ENCODE data around the gene SEMA7A.
A peak's percentile ranks its signal among the peaks of the same experiment; 100 is the strongest.
"Not testable (repeated sequence)": the region's sequence is repeated elsewhere in the genome, so short reads cannot be mapped to it uniquely, and the experiment has no call there.

The SEMA7A gene

DNA sequence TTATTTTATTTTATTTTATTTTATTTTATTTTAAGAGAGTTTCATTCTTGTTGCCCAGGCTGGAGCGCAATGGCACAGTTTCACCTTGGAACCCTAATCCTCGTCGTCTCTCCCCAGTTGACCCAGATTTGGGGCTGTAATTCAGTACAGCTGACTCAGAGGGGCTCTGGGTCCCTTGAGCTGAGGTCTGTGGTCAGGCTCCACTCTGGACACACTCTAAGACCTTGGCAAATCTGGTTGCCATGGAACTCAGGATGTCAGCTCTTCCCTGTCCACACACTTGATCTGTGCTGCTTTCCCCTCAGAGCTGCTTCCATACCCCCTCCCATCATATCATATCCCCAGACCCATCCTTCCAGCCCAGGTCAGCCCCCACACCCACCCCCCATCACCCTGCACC, 65.6 kb downstream of the SEMA7A start:
- TF ChIP-seq POU2F2 (IDR thresholded peaks at IDR 0.05; ENCODE audit: low read depth, low read length) (no peak), SPI1 (IDR thresholded peaks at IDR 0.05; ENCODE audit: low read depth, low read length) (no peak), POLR2A (IDR thresholded peaks at IDR 0.05; ENCODE audit: low read depth, low read length) (no peak), POLR2AphosphoS5 (IDR thresholded peaks at IDR 0.05; ENCODE audit: low read depth, low read length) (no peak), PAX5 (IDR thresholded peaks at IDR 0.05; ENCODE audit: insufficient read depth, low read length, severe bottlenecking) (no peak), TAF1 (IDR thresholded peaks at IDR 0.05; ENCODE audit: low read depth, low read length) (no peak)
- DNase-seq (ENCODE audit: insufficient read length, low spot score): no peak
- no peak for FAIRE-seq

DNA sequence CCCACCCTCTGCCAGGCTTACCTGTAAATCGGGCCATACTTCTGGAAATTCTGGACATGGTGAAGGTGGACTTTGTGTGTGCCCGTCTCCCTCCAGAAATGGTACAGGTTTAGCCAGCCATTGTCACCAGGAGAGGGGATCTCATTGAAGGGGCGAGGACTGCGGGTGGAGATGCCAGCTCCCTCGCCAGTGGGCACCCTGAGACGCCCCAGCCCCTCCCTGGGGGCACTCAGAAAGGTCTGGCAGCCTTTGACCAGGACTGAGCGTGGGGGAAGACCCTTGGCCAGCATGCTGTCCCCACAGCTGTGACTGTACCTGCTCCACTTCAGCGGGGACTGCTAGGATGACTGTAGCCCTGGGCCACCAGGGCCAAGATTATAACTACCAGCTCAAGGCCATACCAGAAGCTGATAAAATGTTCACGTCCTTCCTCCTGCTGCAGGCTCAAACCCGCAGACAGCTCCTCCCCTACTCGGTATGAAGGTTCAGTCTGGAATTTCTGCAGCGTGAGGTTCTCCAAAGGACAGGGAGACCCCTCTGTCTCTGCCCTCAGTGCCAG, 66.4 kb downstream of the SEMA7A start, which contains the start of gene CYP11A1:
TSS of gene CYP11A1 (minus strand) at position 351 of the 559 bp plus-strand sequence. CDS start at position 290, 61 bp downstream.
- no peak for TF ChIP-seq SPI1 (IDR thresholded peaks at IDR 0.05; ENCODE audit: low read depth, low read length)
- TF ChIP-seq PAX5 (IDR thresholded peaks at IDR 0.05; ENCODE audit: insufficient read depth, low read length, severe bottlenecking): no peak
- TF ChIP-seq TAF1 (IDR thresholded peaks at IDR 0.05; ENCODE audit: low read depth, low read length): no peak
- TF ChIP-seq POLR2AphosphoS5 (IDR thresholded peaks at IDR 0.05; ENCODE audit: low read depth, low read length): no peak
- no peak for TF ChIP-seq POU2F2 (IDR thresholded peaks at IDR 0.05; ENCODE audit: low read depth, low read length)
- TF ChIP-seq POLR2A (IDR thresholded peaks at IDR 0.05; ENCODE audit: low read depth, low read length): no peak
- DNase-seq (ENCODE audit: insufficient read length, low spot score) (no peak), FAIRE-seq (no peak)

DNA sequence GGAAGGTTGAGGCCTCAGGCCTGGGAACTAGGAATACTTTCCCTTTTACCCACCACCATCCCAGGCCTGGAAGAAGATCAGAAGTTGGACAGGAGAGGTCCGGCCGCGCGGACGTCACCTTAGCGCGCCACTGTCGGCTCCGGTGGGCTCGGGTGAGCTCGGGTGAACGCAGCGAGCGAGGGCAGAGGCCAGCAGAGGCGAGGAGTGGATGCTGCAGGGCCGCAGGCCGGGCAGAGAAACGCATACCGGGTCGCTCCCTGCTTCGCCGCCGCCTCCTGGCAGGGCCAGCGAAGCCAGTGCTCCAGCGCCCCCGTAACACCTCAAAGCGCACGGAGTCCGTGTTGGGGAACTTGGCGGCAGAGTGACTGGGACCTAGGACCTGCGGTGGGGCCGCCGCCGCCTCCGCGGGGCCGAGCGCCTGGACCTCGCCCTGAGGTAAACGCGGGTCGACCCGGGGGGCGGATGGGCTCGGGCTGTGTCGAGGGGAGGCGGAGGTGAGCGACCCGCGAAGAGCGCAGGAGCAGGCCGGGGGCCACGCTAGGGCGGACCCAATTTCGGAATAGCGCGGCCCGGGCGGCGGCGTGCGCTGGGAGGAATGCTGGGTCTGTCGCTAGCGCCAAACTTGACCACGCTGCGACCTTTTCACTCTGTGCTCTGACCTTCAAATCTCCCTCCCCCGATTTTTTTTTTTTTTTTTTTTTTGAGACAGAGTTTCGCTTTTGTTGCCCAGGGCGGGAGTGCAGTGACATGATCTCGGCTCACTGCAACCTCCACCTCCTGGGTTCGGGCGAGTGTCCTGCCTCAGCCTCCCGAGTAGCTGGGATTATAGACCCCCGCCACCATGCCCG, 67.9 kb downstream of the SEMA7A start:
- TF ChIP-seq POLR2A (IDR thresholded peaks at IDR 0.05; ENCODE audit: low read depth, low read length) (no peak), POU2F2 (IDR thresholded peaks at IDR 0.05; ENCODE audit: low read depth, low read length) (no peak), SPI1 (IDR thresholded peaks at IDR 0.05; ENCODE audit: low read depth, low read length) (no peak), PAX5 (IDR thresholded peaks at IDR 0.05; ENCODE audit: insufficient read depth, low read length, severe bottlenecking) (no peak), POLR2AphosphoS5 (IDR thresholded peaks at IDR 0.05; ENCODE audit: low read depth, low read length) (no peak), TAF1 (IDR thresholded peaks at IDR 0.05; ENCODE audit: low read depth, low read length) (no peak)
- DNase-seq (ENCODE audit: insufficient read length, low spot score) (no peak), FAIRE-seq (peak; percentile 43)

DNA sequence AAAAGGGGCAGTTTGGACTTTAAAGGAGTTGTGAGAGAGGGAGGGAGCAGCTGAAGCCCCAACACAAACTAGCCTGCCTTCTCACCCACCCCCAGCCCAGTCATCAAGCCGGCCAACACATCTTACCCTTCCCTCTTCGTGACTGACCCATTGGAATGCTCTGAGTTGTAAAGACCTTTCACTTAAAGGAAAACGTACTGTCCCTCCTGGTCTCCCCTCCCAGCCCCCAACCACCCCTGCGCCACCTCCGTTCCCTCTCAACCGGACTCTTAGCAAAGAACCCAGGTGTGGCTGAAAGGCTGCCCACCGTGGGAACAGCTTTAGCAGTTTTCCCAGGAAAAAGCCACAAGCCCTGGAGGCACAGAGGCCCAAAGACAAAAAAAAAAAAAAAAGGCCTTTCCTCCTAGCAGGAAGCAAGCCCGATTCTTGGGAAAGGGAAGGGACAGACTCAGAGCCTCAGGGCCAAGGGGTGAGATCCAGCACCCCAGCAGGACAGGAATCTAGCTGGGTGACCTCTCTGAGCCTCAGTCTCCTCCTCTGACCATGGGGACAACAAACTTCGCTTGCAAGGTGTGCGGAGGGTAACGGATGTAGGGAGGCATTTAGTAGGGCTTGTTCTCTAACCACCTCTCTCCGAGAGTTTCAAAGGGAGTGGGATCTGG, 68.7 kb downstream of the SEMA7A start:
- DNase-seq (ENCODE audit: insufficient read length, low spot score) (no peak), FAIRE-seq (no peak)
- TF ChIP-seq TAF1 (IDR thresholded peaks at IDR 0.05; ENCODE audit: low read depth, low read length) (no peak), POLR2A (IDR thresholded peaks at IDR 0.05; ENCODE audit: low read depth, low read length) (no peak), POLR2AphosphoS5 (IDR thresholded peaks at IDR 0.05; ENCODE audit: low read depth, low read length) (no peak), SPI1 (IDR thresholded peaks at IDR 0.05; ENCODE audit: low read depth, low read length) (no peak), POU2F2 (IDR thresholded peaks at IDR 0.05; ENCODE audit: low read depth, low read length) (no peak), PAX5 (IDR thresholded peaks at IDR 0.05; ENCODE audit: insufficient read depth, low read length, severe bottlenecking) (no peak)

DNA sequence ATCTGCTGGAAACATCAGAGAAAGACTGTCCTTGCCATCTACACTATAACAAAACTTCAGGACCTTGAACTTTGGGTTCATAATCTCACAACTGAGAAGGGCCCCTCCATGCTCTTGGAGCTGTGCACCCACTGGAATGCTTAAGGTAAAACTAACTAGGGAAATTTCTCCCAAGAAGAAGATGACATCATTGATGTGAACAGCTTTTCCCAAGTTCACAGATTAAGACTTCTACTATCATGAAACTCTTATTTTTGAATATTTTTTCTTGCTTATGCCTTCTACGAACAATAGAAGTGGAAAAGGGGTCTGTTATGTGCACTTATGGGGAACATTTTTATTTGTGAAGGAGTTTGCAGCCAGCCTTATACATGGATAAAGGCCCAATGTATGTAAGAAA, 71.3 kb downstream of the SEMA7A start:
- no peak for TF ChIP-seq POU2F2 (IDR thresholded peaks at IDR 0.05; ENCODE audit: low read depth, low read length)
- no peak for TF ChIP-seq POLR2AphosphoS5 (IDR thresholded peaks at IDR 0.05; ENCODE audit: low read depth, low read length)
- TF ChIP-seq PAX5 (IDR thresholded peaks at IDR 0.05; ENCODE audit: insufficient read depth, low read length, severe bottlenecking): no peak
- no peak for TF ChIP-seq SPI1 (IDR thresholded peaks at IDR 0.05; ENCODE audit: low read depth, low read length)
- TF ChIP-seq TAF1 (IDR thresholded peaks at IDR 0.05; ENCODE audit: low read depth, low read length): no peak
- no peak for TF ChIP-seq POLR2A (IDR thresholded peaks at IDR 0.05; ENCODE audit: low read depth, low read length)
- DNase-seq (ENCODE audit: insufficient read length, low spot score) (no peak), FAIRE-seq (no peak)

DNA sequence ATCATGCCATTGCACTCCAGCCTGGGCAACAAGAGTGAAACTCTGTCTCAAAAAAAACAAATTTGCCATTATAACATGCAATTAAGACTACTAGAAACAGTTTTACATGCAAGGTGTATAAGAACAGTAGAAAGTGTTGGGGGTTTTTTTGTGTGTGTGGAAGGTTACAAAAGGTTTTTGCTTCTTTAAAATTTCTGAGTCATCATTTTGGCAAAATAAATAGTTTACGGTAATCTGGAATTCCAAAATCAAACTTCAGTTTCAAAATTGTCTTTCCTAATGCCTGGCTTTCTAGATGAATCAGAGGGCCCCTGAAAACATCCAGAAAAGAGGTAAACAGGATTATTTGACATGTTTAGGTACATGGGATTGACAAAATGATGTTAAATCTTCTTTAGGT, 72.9 kb downstream of the SEMA7A start:
- FAIRE-seq; DNase-seq (ENCODE audit: insufficient read length, low spot score): not testable (repeated sequence)

DNA sequence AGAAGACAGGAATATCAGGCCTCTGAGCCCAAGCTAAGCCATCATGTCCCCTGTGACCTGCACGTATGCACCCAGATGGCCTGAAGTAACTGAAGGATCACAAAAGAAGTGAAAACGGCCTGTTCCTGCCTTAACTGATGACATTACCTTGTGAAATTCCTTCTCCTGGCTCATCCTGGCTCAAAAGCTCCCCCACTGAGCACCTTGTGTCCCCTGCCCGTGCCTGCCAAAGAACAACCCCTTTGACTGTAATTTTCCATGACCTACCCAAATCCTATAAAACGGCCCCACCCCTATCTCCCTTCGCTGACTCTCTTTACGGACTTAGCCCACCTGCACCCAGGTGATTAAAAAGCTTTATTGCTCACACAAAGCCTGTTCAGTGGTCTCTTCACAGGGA, 74.4 kb downstream of the SEMA7A start:
- not testable (repeated sequence) for FAIRE-seq; DNase-seq (ENCODE audit: insufficient read length, low spot score)
